ENCODE results near the gene TCAF1. TPM values are rescaled to one million over a fixed set of nuclear protein-coding genes. Genes with fewer than 3 reads are reported as not detected.

TCAF1 gene
- total and polyA plus RNA-seq, 2 donors (not counting 1 experiment from before 2014, with no cell fraction given): 7.1 to 17.3 TPM

DNA sequence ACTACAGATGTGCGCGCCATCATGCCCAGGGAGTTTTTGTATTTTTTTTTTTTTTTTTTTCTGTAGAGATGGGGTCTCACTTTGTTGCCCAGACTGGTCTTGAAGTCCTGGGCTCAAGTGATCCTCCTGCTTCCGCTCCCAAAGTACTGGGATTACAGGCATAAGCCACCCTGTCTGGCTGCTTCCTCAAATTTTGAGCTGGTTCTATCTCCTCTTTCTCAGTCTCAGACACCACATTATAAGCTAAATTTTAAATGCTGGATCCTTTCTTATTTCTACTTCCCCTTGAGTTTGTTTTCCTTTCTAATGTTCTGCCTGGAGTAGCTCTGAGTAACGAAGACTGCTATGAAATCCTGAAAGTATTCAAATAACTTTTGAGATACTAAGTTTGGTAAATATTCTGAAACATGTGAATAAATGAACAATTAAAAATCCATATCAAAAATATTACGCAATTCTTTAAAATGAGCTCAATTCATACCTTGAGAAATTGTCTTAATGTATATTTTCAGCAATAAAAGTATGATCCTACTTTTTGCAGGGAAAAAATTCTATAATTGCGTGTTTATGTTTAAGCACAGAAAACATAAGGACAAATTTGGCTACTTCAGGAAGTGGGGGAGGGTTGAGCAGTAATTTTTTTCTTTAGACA, 15.0 kb downstream of the TCAF1 start:
- Histone ChIP-seq H3K36me3 (replicated peaks in 1 of 2; ENCODE audit: control extremely low read depth in 1 of 2, control insufficient read depth in 1 of 2, extremely low read depth in 1 of 2, insufficient read depth in 2 of 2, low read length in 1 of 2) (no peaks in the 10 kb centered on the region), H2AFZ (ENCODE audit: insufficient read depth, low read depth, low read length, poor library complexity, severe bottlenecking) (no peak overlapping the region), H3K4me2 (replicated peaks; ENCODE audit: low read depth, low read length, poor library complexity, severe bottlenecking) (no peak overlapping the region), H4K20me1 (ENCODE audit: control insufficient read depth, insufficient read depth, low read length, poor library complexity, severe bottlenecking) (peaks cover 38% of the 10 kb centered on the region), H3K4me1 (ENCODE audit: control insufficient read depth in 2 of 2, insufficient read depth in 2 of 2, low read length in 2 of 2) (peaks cover 22 to 33% of the 10 kb centered on the region in 2 donors), H3K4me3 (ENCODE audit: control extremely low read depth in 1 of 5, extremely low read depth in 1 of 5, insufficient read depth in 1 of 5, low read depth in 2 of 5, low read length in 4 of 5) (no peak overlapping the region), H3K9ac (ENCODE audit: low read length) (no peak overlapping the region), H3K9me3 (ENCODE audit: control extremely low read depth in 1 of 3, control insufficient read depth in 2 of 3, insufficient read depth in 1 of 3, low read length in 2 of 3) (peaks cover 0 to 12% (median 0%) of the 10 kb centered on the region in 3 donors), H3K27me3 (replicated peaks in 1 of 4; ENCODE audit: control extremely low read depth in 1 of 4, control insufficient read depth in 3 of 4, insufficient read depth in 4 of 4, low read length in 3 of 4) (peaks cover 0 to 41% (median 34%) of the 10 kb centered on the region in 4 experiments), H3K79me2 (ENCODE audit: control insufficient read depth, insufficient read depth, low read length) (peaks cover 12% of the 10 kb centered on the region), H3K27ac (ENCODE audit: low read length in 2 of 2) (no peak overlapping the region)
- Mint-ChIP-seq H3K9me3 (ENCODE audit: insufficient read depth) (peaks cover 9% of the 10 kb centered on the region), H3K4me1 (peaks cover 32% of the 10 kb centered on the region), H3K4me3 (no peak overlapping the region), H3K27me3 (peaks cover 33% of the 10 kb centered on the region), H3K27ac (no peak overlapping the region)
- no peak for TF ChIP-seq EZH2 (IDR thresholded peaks at IDR 0.05; ENCODE audit: borderline replicate concordance, insufficient read depth, low read depth, low read length, poor library complexity, severe bottlenecking)
- TF ChIP-seq, protein P1, sequence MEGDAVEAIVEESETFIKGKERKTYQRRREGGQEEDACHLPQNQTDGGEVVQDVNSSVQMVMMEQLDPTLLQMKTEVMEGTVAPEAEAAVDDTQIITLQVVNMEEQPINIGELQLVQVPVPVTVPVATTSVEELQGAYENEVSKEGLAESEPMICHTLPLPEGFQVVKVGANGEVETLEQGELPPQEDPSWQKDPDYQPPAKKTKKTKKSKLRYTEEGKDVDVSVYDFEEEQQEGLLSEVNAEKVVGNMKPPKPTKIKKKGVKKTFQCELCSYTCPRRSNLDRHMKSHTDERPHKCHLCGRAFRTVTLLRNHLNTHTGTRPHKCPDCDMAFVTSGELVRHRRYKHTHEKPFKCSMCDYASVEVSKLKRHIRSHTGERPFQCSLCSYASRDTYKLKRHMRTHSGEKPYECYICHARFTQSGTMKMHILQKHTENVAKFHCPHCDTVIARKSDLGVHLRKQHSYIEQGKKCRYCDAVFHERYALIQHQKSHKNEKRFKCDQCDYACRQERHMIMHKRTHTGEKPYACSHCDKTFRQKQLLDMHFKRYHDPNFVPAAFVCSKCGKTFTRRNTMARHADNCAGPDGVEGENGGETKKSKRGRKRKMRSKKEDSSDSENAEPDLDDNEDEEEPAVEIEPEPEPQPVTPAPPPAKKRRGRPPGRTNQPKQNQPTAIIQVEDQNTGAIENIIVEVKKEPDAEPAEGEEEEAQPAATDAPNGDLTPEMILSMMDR (IDR thresholded peaks at IDR 0.05): no peak
- no peak for ATAC-seq (ENCODE audit: low read depth)
- intact Hi-C loops (cut with micrococcal nuclease): no loop called here
- WGBS (ENCODE audit: insufficient coverage): 100% methylated on average over 2 of the region's 6 CpGs
- POLR2A ChIA-PET: no interaction called here
- CTCF ChIA-PET: no interaction called here
- DNase-seq: no peak

DNA sequence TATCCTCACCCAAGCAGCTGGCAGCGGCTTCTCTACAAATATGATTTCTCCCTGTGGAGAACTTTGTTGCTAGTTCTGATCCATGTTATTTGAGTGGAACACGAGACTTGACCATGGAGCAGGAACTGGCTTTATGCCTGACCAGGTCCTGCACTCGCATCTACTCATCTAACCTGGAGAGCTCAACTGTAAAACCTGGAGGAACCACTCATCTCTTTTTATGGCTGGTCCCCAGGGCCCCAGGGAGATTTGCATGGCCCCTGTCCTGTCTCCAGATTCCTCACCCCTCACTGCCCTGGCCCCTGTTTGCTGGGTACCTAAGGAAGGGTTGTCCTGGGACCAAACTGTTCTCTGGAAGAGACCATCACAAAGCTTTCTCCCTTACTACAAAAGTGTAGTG, 16.0 kb downstream of the TCAF1 start:
- H3K4me1 Mint-ChIP-seq: peaks cover 32% of the 10 kb centered on the region
- intact Hi-C loops (cut with micrococcal nuclease): no loop called here
- H3K79me2 ChIP-seq (ENCODE audit: control insufficient read depth, insufficient read depth, low read length): peaks cover 12% of the 10 kb centered on the region
- H3K9me3 Mint-ChIP-seq (ENCODE audit: insufficient read depth): peaks cover 5% of the 10 kb centered on the region
- ChIA-PET POLR2A (no interaction called here), CTCF (interaction anchor here (1.0 kb wide), 1 partner anchor 14 kb away, joined by 3 read pairs; no protein-coding TSS in a partner anchor)
- peak overlapping the region; percentile 32 for H3K4me3 Mint-ChIP-seq
- peak overlapping the region; percentile 7 for H3K4me2 ChIP-seq (replicated peaks; ENCODE audit: low read depth, low read length, poor library complexity, severe bottlenecking)
- WGBS (ENCODE audit: insufficient coverage): 33% methylated on average over 1 of the region's 3 CpGs
- no peak overlapping the region for H3K4me3 ChIP-seq (ENCODE audit: control extremely low read depth in 1 of 5, extremely low read depth in 1 of 5, insufficient read depth in 1 of 5, low read depth in 2 of 5, low read length in 4 of 5)
- no peaks in the 10 kb centered on the region for H3K36me3 ChIP-seq (replicated peaks in 1 of 2; ENCODE audit: control extremely low read depth in 1 of 2, control insufficient read depth in 1 of 2, extremely low read depth in 1 of 2, insufficient read depth in 2 of 2, low read length in 1 of 2)
- peaks cover 40% of the 10 kb centered on the region for H3K27me3 Mint-ChIP-seq
- no peak overlapping the region for H3K27ac ChIP-seq (ENCODE audit: low read length in 2 of 2)
- H4K20me1 ChIP-seq (ENCODE audit: control insufficient read depth, insufficient read depth, low read length, poor library complexity, severe bottlenecking): peaks cover 38% of the 10 kb centered on the region
- peaks cover 0 to 46% (median 34%) of the 10 kb centered on the region in 4 experiments for H3K27me3 ChIP-seq (replicated peaks in 1 of 4; ENCODE audit: control extremely low read depth in 1 of 4, control insufficient read depth in 3 of 4, insufficient read depth in 4 of 4, low read length in 3 of 4)
- no peak overlapping the region for H3K9ac ChIP-seq (ENCODE audit: low read length)
- H3K9me3 ChIP-seq (ENCODE audit: control extremely low read depth in 1 of 3, control insufficient read depth in 2 of 3, insufficient read depth in 1 of 3, low read length in 2 of 3): peaks cover 0 to 12% (median 0%) of the 10 kb centered on the region in 3 donors
- no peak overlapping the region for H3K27ac Mint-ChIP-seq
- TF ChIP-seq, protein P1 (IDR thresholded peaks at IDR 0.05): no peak
- no peak for TF ChIP-seq EZH2 (IDR thresholded peaks at IDR 0.05; ENCODE audit: borderline replicate concordance, insufficient read depth, low read depth, low read length, poor library complexity, severe bottlenecking)
- DNase-seq: no peak
- ATAC-seq (ENCODE audit: low read depth): no peak
- H3K4me1 ChIP-seq (ENCODE audit: control insufficient read depth in 2 of 2, insufficient read depth in 2 of 2, low read length in 2 of 2): peaks cover 22 to 33% of the 10 kb centered on the region in 2 donors
- no peak overlapping the region for H2AFZ ChIP-seq (ENCODE audit: insufficient read depth, low read depth, low read length, poor library complexity, severe bottlenecking)
